NCI-H146 treated with DMSO at 0.1 percent for 48 hours (cell line): ENCODE measurements around the gene HERC5.
A peak's percentile ranks its signal among the peaks of the same experiment; 100 is the strongest.
"Not testable (repeated sequence)": the region's sequence is repeated elsewhere in the genome, so short reads cannot be mapped to it uniquely, and the experiment has no call there.

Experiments
- DNase-seq: peaks from one replicate; lab custom pipeline; 2025; ENCODE audit not compliant: unreplicated experiment; lab: John Stamatoyannopoulos, UW

HERC5 gene

DNA sequence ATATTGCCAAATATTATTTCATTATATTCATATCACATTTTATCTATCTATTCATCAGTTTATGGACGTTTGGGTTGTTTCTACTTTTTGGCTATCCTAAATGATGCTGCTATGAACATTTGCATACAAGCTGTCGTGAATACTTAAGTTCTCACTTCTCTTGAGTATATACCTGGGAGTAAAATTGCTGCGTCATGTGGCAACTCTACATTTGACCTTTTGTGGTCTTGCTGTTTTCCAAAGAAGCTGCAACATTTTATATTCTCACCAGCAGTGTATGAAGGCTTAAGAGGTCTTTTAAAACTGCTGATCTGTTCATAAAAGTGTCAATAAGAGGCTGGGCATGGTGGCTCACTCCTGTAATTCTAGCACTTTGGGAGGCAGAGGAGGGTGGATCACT, 60.9 kb downstream of the HERC5 start:
- no peak for DNase-seq

DNA sequence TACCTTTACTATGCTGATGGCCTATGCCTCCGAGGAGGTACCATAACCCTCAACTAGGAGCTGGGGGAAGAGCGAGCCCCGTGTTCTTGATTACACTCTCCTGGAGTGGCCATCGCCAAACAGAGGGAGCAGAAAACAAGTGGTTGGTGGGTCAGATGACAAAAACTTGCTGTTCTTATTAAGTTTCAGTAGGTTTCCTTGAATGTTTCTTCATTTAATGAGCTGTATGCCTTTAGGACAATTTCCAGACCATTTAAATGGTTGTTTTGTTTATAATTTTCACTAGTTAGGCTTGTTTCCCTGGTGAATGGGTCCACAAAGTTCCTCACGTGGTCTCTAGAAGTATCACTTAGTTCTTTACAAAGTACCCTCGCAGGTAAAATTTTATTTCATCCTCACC, 62.0 kb downstream of the HERC5 start:
- no peak for DNase-seq

- DNase-seq: no peak
Observed at GRCh38 chr4:88522702-88523324, 65.9 kb downstream of the HERC5 start.

DNA sequence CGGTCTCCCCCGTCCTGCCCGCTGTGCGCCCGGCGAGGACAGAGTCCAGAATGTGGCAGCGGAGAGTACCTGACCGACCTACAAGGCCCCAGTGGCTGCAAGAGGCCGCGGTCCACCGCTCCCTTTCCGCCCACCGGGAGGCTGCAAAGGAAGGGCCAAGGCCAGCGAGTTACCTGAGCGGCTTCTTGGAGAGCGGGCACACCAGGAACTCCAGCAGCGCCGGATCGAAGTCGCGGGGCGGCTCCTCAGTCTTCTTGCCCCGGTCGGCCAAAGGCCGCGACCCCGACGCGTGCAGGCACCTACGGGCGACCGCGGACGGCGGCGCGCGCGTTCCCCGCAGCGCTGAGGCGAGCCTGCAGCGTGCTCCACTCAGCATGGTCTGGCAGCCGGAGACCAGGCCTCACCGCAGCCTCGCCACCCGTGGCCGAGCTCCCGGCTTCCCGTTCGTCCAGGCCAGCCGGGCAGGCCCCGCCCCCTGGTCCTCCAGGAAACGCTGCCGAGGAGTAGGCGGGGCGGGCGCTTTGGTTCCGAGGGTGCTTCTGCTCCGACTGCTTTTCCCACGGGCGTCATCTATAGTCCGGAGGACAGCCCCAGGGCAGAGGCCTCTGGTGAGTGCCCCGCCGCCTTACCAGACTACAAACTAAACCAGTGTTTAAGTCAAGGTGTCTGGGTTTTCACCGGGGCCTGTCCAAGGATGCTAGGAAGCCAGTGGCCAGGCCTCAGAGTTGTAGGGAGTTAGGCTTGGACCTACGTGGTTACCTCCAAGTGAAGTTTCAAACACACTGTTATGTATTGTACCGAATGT, 66.6 kb downstream of the HERC5 start, which contains the start of gene PYURF:
TSS of gene PYURF (minus strand) at position 452 of the 805 bp plus-strand sequence. CDS start at position 376, 76 bp downstream.
- DNase-seq: peak; percentile 45

DNA sequence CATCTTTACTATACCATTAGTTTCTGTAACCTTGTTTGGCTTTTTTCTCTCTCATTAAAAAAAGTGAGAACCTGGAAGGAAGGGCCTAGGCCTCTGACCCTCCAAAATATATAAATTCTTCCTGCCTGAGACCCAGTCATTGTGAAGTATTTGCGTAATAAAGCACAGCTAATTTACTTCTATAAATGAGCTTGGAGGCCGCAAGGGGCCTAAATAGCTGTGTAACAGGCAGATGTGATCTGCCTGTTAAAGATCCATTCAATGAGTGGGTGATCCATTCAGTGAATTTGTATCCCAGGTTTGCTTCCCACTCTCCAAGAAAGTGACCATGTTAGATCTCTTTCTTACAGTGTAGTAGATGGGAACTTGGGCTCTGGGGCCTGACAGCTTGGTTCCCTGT, 67.3 kb downstream of the HERC5 start:
- no peak for DNase-seq

DNA sequence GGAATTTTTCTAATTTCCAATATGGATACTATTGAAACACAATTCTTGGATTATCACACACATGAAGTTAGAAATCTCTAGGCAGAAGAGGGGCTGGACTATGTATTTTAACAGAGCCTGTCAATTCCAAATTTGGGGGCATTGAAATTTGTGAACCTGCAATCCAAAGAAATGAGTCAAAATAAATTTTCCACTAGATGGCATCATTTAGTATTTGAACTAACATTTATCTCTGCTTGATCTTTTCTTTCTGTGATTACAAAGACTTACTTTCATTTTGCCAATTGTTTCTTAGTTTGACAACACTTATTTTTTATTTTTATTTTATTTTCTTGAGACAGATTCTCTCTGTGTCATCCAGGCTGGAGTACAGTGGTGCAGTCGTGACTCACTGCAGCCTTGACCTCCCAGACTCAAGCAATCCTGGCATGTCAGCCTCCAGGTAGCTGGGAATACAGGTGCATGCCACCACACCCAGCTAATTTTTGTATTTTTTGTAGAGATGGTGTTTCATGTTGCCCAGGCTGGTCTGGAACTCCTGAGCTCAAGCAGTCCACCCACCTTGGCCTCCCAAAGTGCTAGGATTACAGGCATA, 69.4 kb downstream of the HERC5 start:
- DNase-seq: no peak

DNA sequence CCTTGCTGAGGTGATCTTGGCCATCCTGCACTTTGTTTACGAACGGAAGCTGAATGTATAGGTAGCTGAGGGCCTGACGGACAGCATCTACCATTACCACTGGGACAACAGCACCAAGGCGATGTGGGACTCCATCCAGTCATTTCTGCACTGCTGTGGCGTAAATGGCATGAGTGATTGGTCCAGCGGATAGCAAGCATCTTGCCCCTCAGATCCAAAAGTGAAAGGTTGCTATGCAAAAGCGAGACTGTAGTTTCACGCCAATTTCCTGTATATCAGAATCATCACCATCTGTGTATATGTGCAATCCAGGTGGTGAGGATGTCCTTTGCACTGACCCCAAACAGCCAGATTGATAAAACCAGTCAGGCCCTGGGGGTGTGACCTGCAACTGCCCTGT, 70.9 kb downstream of the HERC5 start:
- DNase-seq: no peak

- no peak for DNase-seq
Observed at GRCh38 chr4:88528861-88529260, 71.9 kb downstream of the HERC5 start.

DNA sequence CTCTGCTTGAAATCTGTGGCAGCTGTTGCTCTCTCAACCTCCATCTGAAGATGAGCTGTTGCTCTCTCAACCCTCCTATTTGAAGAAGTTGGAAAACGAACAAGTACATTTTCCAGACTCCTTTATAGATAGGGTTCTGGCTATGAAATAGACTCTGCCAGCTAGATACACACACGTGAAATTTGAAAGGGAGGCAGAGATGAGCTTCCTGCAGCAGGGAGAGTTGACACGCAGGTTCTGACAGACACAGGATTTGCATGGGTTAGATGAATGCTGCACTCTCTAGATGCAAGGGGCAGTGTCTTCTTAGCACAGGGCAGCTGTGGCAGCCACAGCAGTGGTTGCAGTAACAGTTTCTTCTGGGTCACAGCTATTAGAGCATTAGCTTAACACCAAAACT, 74.6 kb downstream of the HERC5 start:
- DNase-seq: no peak

- no peak for DNase-seq
Observed at GRCh38 chr4:88533088-88533790, 76.3 kb downstream of the HERC5 start.

DNA sequence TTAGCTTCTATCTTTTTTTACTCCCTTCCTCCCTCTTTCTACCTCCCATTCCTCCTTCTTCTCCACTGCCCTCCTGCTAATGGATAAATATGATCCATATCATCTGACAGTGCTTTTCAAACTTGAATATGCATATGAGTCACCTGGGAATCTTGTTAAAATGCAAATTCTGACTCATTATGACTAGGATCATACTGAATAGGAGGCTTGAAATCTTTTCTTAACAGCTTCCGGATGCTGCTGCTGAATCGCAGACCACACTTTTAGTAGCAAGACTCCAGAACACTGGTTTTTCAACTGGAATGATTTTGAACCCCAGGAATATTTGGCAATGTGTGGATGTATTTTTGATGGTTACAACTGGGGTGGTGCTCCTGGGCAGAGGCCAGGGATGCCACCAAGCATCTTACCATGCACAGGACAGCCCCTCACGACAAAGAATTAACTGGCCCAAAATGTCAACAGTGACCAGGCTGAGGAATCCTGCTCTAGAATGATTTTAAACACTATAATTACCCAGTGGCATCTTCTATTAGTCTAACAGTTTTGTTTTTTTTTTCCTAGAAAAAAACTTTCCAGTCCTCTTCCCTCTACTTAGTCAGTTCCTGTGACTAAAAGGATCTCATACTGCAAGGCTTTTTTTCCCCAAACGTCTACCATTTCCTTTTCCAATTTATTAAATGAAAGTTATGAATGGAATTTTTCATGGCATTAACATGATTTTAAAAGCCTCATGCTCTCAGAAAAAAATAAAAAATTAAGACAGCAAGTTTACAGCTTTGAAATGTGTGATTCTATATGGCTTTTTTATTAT, 77.2 kb downstream of the HERC5 start:
- DNase-seq: no peak

GRCh38 chr4:88535090-88535755, 78.3 kb downstream of the HERC5 start:
- DNase-seq: no peak

DNA sequence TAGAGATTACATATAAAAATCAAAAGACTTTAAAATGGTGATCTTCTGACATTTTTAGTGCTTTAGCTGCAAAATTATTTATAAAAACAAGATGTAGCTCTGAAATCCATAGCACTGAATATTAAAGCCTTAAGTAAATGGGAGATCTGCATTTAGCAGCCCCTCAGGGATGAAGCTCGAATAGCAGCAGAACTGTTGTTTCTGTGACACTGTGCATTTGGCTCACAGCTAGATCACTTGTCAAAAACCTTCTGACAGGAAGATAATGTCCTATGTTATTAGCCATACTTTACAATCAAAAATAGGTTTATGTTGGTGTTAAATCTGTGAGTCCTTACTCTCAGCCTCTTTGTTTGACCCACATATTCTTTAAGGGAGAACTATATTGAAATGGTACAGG, 80.8 kb downstream of the HERC5 start:
- no peak for DNase-seq

DNA sequence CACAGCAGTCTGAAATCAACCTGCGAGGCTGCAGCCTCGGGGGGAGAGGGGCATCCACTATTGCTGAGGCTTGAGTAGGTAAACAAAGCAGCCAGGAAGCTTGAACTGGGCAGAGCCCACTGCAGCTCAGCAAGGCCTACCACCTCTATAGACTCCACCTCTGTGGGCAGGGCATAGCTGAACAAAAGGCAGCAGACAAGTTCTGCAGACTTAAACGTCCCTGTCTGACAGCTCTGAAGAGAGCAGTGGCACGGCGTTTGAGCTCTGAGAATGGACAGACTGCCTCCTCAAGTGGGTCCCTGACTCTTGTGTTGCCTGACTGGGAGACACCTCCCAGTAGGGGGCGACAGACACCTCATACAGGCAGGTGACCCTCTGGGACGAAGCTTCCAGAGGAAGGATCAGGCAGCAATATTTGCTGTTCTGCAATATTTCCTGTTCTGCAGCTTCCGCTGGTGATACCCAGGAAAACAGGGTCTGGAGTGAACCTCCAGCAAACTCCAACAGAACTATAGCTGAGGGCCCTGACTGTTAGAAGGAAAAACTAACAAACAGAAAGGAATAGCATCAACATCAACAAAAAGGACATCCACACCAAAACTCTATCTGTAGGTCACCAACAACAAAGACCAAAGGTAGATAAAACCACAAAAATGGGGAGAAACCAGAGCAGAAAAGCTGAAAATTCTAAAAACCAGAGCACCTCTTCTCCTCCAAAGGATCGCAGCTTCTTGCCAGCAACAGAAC, 82.6 kb downstream of the HERC5 start:
- DNase-seq: not testable (repeated sequence)

DNA sequence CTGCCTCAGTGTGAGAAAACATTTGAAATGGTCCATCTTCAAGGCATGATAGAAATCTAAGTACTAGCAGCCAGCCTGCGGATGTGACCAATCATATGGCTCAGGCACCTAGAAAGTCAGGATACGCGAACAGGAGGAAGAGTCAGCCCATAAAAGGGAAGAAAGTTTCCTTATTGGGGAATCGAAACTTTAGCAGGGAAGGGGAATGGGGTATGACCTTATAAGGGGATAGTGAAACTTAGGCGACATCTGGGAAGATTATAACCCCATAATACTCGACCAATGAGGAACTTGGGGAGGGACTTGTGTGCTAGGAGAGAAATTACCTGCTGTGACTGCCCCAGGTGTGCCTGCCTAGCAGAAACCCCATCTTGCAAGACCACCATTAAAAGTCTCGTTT, 92.9 kb downstream of the HERC5 start:
- DNase-seq: no peak
